ENCODE results near the gene LYST. TPM values are rescaled to one million over a fixed set of nuclear protein-coding genes. Genes with fewer than 3 reads are reported as not detected.
"Not testable (repeated sequence)": the region's sequence is repeated elsewhere in the genome, so short reads cannot be mapped to it uniquely, and the experiment has no call there.

Gene LYST
- polyA plus RNA-seq, 1 donor (not counting 4 experiments of a cell fraction or from before 2014, with no cell fraction given) = 24.7 TPM

DNA sequence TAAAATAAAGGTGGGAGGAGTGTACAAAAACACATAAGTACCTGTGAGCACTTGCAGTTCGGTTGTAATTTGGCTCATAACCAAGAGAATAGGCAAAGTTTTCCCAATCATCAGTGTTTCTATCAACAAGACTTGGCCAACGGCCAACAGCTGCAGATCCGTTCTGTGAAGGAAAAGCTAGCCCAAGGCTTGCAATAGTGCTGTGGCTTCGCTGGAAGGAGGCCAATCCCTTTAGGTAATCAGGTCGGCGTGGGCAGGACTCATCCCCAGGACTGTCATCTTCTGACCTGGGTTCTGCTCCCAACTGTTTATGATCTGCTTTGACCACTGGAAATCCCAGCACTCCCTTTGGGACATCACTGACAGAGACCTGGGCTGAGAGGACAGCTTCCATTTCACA, 107.8 kb downstream of the LYST start:
- TF ChIP-seq, protein P1, sequence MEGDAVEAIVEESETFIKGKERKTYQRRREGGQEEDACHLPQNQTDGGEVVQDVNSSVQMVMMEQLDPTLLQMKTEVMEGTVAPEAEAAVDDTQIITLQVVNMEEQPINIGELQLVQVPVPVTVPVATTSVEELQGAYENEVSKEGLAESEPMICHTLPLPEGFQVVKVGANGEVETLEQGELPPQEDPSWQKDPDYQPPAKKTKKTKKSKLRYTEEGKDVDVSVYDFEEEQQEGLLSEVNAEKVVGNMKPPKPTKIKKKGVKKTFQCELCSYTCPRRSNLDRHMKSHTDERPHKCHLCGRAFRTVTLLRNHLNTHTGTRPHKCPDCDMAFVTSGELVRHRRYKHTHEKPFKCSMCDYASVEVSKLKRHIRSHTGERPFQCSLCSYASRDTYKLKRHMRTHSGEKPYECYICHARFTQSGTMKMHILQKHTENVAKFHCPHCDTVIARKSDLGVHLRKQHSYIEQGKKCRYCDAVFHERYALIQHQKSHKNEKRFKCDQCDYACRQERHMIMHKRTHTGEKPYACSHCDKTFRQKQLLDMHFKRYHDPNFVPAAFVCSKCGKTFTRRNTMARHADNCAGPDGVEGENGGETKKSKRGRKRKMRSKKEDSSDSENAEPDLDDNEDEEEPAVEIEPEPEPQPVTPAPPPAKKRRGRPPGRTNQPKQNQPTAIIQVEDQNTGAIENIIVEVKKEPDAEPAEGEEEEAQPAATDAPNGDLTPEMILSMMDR (optimal IDR thresholded peaks at IDR 0.05 in 1 of 3, IDR thresholded peaks at IDR 0.05 in 1 of 3, conservative IDR thresholded peaks at IDR 0.05 in 1 of 3; ENCODE audit: extremely low read depth in 1 of 3, insufficient read depth in 2 of 3, low read length in 3 of 3) = no peak
- TF ChIP-seq EZH2 (IDR thresholded peaks at IDR 0.05; ENCODE audit: low read length) = no peak
- no peak overlapping the region for H3K27ac ChIP-seq (ENCODE audit: control insufficient read depth, insufficient read depth, low read length)
- H3K4me2 ChIP-seq (ENCODE audit: control insufficient read depth, extremely low read depth, insufficient read depth, low read depth, low read length) = no peak overlapping the region
- no peaks in the 10 kb centered on the region for H3K9me1 ChIP-seq (ENCODE audit: control insufficient read depth, extremely low read depth, insufficient read depth, low read length)
- no peaks in the 10 kb centered on the region for H4K20me1 ChIP-seq (ENCODE audit: control insufficient read depth, extremely low read depth, insufficient read depth, low read length)
- H3K27me3 ChIP-seq (ENCODE audit: control insufficient read depth, extremely low read depth, insufficient read depth, low read length) = no peaks in the 10 kb centered on the region
- H3K9me3 ChIP-seq (ENCODE audit: control insufficient read depth, low read depth, low read length) = no peaks in the 10 kb centered on the region
- peaks cover 9 to 13% of the 10 kb centered on the region in 2 experiments for H3K36me3 ChIP-seq (ENCODE audit: control insufficient read depth in 2 of 2, extremely low read depth in 1 of 2, insufficient read depth in 2 of 2, low read length in 2 of 2)
- no peaks in the 10 kb centered on the region for H3K4me1 ChIP-seq (ENCODE audit: control insufficient read depth, extremely low read depth, insufficient read depth, low read length)
- no peak overlapping the region for H3K4me3 ChIP-seq (ENCODE audit: control insufficient read depth in 2 of 3, extremely low read depth in 1 of 3, insufficient read depth in 2 of 3, low read depth in 1 of 3, low read length in 3 of 3)
- no peaks in the 10 kb centered on the region for H3K79me2 ChIP-seq (ENCODE audit: control insufficient read depth, insufficient read depth, low read length)
- dilution Hi-C loops (cut with MboI; ENCODE audit: extremely low pct_ligation_motif_present, low sequenced_read_pairs) = no loop called here
- no peak overlapping the region for H2AFZ ChIP-seq (ENCODE audit: control insufficient read depth, low read length)
- DNase-seq (ENCODE audit: low read depth, low spot score) (no peak), FAIRE-seq (no peak)
- no peak overlapping the region for H3K9ac ChIP-seq (ENCODE audit: control insufficient read depth, extremely low read depth, insufficient read depth, low read length)

DNA sequence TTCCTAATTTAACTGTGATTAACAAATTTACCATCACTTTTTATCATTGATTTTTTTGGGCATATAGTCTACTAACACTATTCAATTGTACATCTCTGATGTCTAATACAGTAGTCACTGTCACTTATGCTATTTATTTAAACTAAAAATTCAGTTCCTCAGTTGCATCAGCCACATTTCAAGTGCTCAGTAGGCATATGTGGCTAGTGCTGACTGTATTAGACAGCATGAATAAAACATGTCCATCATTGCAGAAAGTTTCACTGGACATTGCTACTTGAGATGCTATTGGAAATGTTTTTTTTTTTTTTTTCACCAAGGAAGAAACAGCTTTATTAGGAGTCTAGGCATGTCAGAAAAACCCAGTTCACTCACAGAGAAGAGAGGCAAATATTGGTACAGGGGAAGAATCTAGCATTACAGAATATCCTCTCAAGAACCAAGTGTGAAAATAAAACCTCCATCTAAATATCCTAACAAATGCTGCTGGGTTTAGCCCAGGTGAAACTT, 109.1 kb downstream of the LYST start:
- no peak overlapping the region for H3K27ac ChIP-seq (ENCODE audit: control insufficient read depth, insufficient read depth, low read length)
- dilution Hi-C loops (cut with MboI; ENCODE audit: extremely low pct_ligation_motif_present, low sequenced_read_pairs) = no loop called here
- no peaks in the 10 kb centered on the region for H3K79me2 ChIP-seq (ENCODE audit: control insufficient read depth, insufficient read depth, low read length)
- H3K4me3 ChIP-seq (ENCODE audit: control insufficient read depth in 2 of 3, extremely low read depth in 1 of 3, insufficient read depth in 2 of 3, low read depth in 1 of 3, low read length in 3 of 3) = no peak overlapping the region
- DNase-seq (ENCODE audit: low read depth, low spot score) (no peak), FAIRE-seq (no peak)
- no peaks in the 10 kb centered on the region for H4K20me1 ChIP-seq (ENCODE audit: control insufficient read depth, extremely low read depth, insufficient read depth, low read length)
- no peak overlapping the region for H3K9ac ChIP-seq (ENCODE audit: control insufficient read depth, extremely low read depth, insufficient read depth, low read length)
- H3K27me3 ChIP-seq (ENCODE audit: control insufficient read depth, extremely low read depth, insufficient read depth, low read length) = no peaks in the 10 kb centered on the region
- H3K36me3 ChIP-seq (ENCODE audit: control insufficient read depth in 2 of 2, extremely low read depth in 1 of 2, insufficient read depth in 2 of 2, low read length in 2 of 2) = peaks cover 9 to 12% of the 10 kb centered on the region in 2 experiments
- TF ChIP-seq EZH2 (IDR thresholded peaks at IDR 0.05; ENCODE audit: low read length) = no peak
- TF ChIP-seq, protein P1 (optimal IDR thresholded peaks at IDR 0.05 in 1 of 3, IDR thresholded peaks at IDR 0.05 in 1 of 3, conservative IDR thresholded peaks at IDR 0.05 in 1 of 3; ENCODE audit: extremely low read depth in 1 of 3, insufficient read depth in 2 of 3, low read length in 3 of 3) = no peak
- H3K4me2 ChIP-seq (ENCODE audit: control insufficient read depth, extremely low read depth, insufficient read depth, low read depth, low read length) = no peak overlapping the region
- H3K9me1 ChIP-seq (ENCODE audit: control insufficient read depth, extremely low read depth, insufficient read depth, low read length) = no peaks in the 10 kb centered on the region
- no peaks in the 10 kb centered on the region for H3K4me1 ChIP-seq (ENCODE audit: control insufficient read depth, extremely low read depth, insufficient read depth, low read length)
- no peak overlapping the region for H2AFZ ChIP-seq (ENCODE audit: control insufficient read depth, low read length)
- H3K9me3 ChIP-seq (ENCODE audit: control insufficient read depth, low read depth, low read length) = no peaks in the 10 kb centered on the region

DNA sequence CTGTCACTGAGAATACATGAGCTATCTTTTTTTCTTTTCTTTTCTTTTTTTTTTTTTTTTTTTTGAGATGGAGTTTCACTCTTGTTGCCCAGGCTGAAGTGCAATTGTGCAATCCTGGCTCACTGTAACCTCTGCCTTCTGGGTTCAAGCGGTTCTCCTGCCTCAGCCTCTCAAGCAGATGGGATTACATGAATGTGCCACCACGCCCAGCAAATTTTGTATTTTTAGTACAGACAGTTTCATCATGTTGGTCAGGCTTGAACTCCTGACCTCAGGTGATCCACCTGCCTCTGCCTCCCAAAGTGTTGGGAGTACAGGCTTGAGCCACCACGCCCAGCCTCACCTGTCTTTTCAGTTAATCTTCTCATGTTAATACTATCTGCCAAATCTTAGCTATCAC, 112.5 kb downstream of the LYST start:
- H3K79me2 ChIP-seq (ENCODE audit: control insufficient read depth, insufficient read depth, low read length); H4K20me1 ChIP-seq (ENCODE audit: control insufficient read depth, extremely low read depth, insufficient read depth, low read length); DNase-seq (ENCODE audit: low read depth, low spot score); H2AFZ ChIP-seq (ENCODE audit: control insufficient read depth, low read length); H3K27ac ChIP-seq (ENCODE audit: control insufficient read depth, insufficient read depth, low read length); H3K36me3 ChIP-seq (ENCODE audit: control insufficient read depth in 2 of 2, extremely low read depth in 1 of 2, insufficient read depth in 2 of 2, low read length in 2 of 2); H3K9me1 ChIP-seq (ENCODE audit: control insufficient read depth, extremely low read depth, insufficient read depth, low read length); H3K4me2 ChIP-seq (ENCODE audit: control insufficient read depth, extremely low read depth, insufficient read depth, low read depth, low read length); H3K4me3 ChIP-seq (ENCODE audit: control insufficient read depth in 2 of 3, extremely low read depth in 1 of 3, insufficient read depth in 2 of 3, low read depth in 1 of 3, low read length in 3 of 3); dilution Hi-C loops (cut with MboI; ENCODE audit: extremely low pct_ligation_motif_present, low sequenced_read_pairs); H3K27me3 ChIP-seq (ENCODE audit: control insufficient read depth, extremely low read depth, insufficient read depth, low read length); H3K9ac ChIP-seq (ENCODE audit: control insufficient read depth, extremely low read depth, insufficient read depth, low read length); H3K9me3 ChIP-seq (ENCODE audit: control insufficient read depth, low read depth, low read length); FAIRE-seq: not testable (repeated sequence)
- H3K4me1 ChIP-seq (ENCODE audit: control insufficient read depth, extremely low read depth, insufficient read depth, low read length) = peaks cover 14% of the 10 kb centered on the region
